GM18907 (cell line): ENCODE measurements around the gene EHMT1.
"Not testable (repeated sequence)": the region's sequence is repeated elsewhere in the genome, so short reads cannot be mapped to it uniquely, and the experiment has no call there.

Experiments
- ATAC-seq: cut with Tn5 transposase; IDR thresholded peaks from one replicate; pipeline ENCODE4 v1.9.1; 2021; ENCODE audit warnings: mild to moderate bottlenecking, moderate library complexity; ENCODE audit not compliant: unreplicated experiment

The EHMT1 gene

DNA sequence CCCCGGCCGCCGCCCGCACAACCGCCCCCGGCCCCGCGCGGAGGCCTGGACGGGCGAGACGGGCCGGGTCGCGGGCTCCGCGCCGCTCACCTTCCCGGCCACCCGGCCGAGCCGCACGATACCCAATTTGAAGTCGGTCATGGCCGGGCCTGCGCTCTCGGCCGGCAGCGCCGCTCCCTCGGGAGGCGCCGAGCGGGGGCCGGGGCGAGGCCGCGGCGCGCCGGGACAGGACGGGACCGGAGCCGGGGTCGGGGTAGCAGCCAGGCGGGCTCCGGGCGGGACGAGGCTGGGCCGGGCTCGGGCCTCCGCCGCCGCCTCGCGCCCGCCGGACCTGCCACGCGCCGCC is 28.7 kb upstream of the EHMT1 start:
- ATAC-seq, result no peak

DNA sequence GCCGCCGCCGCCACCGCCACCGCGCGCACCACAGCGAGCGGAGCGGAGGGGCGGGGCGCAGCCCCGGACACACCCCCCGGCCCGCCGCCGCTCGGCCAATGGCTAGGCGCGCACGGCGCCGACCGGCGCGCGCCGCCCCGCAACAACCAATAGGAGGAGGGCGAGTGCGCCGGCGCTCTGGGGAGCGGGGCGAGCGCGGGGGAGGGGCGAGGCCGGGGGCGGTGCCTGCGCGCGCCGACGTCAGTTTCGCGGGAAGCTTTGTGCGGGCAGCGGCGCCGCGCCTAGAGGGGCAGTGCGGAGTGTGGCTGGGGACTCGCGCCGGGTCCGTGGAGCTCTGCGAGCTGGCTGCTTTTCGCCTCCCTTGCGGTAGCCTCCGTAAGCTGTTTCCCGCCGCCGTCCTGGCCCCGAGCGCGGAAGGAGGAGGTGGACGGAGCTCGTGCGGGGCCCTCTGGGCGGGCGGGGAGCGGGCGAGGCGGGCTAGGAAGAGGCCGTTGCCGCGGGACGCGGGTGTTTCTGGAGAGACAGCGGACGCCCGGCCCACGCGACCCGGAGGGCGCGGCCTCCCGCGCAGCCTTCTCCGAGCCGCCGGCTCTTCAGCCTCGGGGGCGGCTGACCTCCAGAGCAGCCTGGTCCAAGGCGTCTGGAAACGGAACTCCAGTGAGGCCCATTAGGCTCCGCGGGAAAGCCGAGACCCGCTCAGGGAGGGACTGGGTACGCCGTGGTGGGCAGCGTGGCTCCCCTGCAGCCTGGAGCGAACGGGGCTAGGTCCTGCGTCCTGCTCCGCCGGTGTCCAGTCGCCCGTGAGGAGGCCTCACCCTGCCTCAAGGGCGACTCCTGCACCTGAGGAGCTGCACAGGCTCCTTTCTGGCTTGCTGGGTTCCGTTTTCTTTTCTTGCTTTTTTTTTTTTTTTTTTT is 28.1 kb upstream of the EHMT1 start, which contains the start of gene ZMYND19:
Gene ZMYND19, minus strand, starts transcription at position 44 of the 915 bp plus-strand sequence. CDS start 249 bp downstream, outside the sequence.
- peak; percentile 79 for ATAC-seq

DNA sequence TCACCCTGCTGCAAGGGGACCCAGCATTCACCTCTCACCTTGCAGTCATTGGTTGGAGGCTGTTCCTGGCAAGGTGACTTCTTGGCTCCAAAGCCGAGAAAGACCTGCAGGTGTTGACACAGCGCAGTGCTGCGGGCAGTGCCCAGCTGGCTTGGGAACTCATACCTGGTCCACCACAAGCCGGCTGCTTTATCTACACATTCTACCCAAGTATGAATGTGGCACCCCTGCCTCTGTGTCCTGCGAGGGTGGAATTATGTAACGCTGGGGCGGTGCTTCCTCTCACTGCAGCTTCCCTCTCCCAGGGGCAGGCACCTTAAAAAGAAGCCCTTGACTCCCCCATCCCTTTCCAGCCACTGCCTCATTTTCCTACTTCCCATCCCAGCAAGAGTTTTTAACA is 26.0 kb upstream of the EHMT1 start:
- no peak for ATAC-seq

DNA sequence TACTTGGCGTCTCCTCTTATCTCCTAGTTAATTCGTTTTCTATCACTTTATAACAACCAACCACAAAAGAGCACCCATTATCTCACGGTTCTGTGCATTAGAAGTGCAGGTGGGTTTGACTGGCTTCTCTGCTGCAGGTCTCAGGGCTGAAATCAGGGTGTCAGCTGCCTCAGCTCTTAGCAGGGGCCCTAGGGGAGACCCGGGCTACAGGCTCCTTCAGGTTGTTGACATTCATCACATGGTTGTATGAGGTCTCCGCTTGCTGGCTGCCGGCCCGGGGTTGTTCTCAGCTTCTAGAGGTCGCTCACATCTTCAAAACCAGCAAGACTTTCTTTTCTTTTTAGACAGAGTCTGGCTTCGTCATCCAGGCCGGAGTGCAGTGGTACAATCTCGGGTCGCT is 25.6 kb upstream of the EHMT1 start:
- ATAC-seq, result no peak

DNA sequence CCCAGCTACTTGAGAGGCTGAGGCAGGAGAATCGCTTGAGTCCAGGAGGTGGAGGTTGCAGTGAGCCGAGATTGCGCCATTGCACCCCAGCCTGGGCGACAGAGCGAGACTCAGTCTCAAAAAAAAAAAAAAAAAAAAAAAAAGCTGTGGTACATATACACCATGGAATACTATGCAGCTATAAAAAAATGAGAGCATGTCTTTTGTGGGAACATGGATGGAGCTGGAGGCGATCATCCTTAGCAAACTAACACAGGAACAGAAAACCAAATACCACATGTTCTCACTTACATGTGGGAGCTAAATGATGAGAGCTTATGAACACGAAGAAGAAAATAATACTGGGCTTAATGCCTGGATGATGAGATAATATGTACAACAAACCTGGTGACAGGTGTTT is 22.2 kb upstream of the EHMT1 start:
- ATAC-seq, result not testable (repeated sequence)

DNA sequence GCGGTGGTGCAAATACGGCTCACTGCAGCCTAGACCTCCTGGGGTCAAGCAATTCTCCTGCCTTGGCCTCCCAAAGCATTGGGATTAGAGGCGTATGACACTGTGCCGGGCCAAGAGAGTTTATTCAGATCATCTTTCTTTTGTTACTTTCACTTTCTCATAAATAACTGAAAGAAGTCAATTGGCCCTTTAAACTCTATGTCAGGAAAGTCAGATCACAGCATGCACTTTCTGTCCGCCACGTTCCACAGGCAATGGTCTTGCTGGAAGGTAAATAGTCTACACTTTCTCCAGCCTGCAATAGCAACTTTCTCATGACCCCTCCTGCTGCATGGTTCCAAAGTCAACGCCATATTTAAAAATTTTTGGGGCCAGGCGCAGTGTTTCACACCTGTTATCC is 19.9 kb upstream of the EHMT1 start:
- no peak for ATAC-seq

DNA sequence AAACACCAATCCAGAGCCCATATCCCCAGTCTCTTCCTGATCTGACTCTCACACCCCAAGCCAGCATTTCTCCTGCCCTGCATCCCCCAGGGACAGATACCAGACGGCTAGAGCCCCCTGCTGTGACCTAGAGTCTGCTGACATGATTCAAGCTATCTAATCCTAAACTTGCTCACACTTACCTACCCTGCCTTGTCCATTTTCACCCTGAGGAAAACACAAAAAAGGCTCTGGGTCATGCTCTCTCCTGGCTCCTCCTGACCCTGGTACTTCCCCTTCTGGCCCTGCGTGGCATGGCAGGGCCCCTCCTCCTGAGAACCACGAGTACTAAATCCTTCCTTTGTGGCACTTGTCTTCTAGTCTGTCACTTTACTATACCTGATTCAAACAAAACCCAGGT is 16.1 kb upstream of the EHMT1 start:
- ATAC-seq, result no peak

DNA sequence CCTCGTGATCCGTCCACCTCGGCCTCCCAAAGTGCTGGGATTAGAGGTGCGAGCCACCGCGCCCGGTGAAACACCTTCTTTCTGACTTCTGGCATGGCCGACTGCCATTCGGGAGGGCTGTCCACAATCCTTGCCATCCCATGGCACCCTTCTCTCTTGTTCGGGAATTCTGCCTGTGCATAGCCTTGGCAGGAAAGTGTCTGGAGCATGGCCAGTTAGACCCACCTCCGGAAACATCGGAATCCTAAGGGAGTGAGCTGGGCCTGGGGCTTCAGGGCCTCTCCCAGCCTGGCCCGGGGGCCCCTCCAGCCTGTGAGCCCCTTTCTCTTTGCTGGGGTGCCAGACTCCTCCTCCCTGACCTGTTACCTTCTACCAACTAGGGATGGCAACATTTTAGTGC is 14.9 kb upstream of the EHMT1 start:
- ATAC-seq, result no peak

DNA sequence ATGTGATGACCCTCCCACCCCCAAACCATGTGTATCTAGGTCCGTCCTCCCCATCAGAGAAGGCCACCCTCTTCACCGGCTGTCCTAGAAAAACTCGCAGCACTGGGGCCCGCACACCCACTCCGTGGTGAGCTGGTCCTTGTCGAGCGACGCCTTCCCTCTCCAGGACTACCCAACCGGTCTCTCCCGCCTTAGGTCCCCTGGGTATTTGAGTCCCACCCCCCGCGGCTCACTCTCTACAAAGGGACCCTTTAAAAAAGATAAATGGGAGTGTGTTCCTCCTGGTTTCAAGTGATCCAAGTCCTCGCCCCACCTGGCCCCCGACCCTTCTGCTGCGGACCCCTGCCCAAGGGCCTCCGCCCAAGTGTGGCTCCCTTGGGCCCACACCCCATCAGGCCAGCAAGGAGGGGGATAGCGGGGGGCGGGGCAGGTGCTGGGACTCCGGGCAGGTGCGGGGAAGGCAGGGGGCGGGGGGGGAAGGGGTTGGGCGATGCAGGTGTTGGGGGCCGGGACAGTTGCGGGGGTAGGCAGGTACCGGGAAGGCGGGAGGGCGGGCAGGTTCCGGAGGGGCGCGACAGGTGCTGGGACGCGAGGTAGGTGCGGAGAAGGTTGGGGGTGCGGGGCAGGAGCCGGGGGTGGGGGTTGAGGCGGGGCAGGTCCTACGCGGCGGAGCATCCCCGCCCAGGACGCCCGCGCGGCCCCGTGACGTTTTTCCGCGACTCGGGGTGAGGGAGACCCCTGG is 14.3 kb upstream of the EHMT1 start:
- no peak for ATAC-seq

DNA sequence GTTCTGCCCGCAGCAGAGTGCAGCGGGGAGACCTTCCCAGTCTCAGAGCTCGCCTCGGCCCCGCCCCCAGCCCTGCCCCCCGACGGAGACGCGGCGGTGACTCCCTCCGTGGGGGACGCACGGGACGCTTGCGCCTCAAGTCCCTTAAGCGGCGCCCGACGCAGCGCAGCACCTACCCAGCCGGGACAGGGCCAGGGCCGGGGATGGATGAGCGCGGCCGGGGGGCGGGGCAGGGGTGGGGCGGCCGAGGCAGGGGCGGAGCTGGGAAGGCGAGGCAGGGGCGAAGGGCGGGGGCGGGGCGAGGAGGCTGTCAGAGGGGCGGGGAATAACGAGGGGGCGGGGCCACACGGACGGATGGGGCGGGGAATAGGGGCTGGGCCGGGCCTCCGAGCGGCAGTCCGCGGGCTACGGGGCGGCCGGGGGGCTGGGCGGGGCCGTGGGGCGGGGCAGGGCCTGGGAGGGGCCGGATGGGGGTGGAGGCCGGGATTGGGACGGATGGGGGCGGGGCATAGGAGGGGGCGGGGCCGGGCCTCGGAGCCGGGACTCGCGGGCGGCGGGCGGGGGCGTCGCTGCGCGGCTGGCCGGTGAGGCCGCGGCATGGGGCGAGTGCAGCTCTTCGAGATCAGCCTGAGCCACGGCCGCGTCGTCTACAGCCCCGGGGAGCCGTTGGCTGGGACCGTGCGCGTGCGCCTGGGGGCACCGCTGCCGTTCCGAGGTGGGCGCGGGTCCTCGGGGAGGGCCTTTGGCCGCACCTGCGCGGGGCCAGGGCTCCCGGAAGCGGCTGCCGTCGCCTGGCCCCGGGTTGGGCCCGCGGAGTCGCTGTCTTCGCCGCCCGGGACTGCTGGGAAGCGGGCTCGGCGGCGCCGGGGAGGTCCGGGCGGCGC is 13.4 kb upstream of the EHMT1 start, which contains the start of gene ARRDC1:
Gene ARRDC1, plus strand, starts transcription at position 566 of the 884 bp plus-strand sequence. Its CDS starts 32 bp downstream, at position 598.
- ATAC-seq, result peak; percentile 66

DNA sequence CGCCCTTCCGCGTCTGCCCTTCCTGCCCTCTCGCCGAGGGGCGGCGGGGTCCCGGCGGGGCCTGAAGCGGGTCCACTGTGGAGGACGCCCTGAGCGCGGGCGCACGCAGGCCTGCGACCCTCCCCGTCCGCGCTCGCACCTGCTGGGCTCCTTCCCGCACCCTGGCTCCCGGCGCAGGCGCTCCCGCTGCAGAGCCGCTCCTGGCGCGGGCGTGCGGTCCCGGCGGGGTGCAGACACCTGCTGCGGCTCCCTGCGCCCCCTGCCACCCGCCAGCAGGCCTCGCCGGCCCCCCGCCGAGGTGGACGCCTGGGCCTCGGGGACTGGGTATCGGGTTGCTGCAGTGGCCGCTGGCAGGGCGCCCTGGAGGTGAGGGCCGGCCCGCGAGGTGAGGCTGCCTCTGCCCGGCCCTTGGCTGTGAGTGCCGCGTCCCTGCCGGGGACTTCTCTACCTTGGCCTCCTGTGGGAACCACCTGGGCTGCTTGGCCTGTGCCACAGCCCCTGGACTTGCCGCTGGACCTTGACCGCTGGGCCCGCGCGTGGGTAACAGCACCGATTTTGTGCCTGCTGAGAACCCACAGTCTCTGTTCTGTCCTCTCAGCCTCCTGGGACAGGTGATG is 12.7 kb upstream of the EHMT1 start:
- ATAC-seq, result peak; percentile 18

DNA sequence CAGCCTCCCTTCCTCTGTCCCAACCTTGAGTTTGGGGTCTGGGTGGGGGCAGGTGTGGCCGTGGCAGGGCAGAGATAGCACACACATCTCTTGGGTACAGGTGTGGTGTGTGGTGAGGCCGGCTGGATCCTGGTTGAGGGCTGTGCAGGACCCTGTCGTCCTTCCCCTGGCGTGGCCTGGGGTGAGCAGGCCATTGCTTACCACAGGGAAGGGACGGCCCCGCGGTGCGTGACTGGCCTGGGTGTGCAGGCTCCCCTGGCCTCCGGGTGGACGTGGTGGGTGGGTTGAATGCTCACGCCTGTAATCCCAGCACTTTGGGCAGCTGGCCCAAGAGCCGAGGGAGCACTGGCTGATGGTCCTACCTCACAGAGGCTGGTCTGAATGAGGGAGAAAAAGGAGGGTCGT is 12.1 kb upstream of the EHMT1 start:
- ATAC-seq, result no peak

DNA sequence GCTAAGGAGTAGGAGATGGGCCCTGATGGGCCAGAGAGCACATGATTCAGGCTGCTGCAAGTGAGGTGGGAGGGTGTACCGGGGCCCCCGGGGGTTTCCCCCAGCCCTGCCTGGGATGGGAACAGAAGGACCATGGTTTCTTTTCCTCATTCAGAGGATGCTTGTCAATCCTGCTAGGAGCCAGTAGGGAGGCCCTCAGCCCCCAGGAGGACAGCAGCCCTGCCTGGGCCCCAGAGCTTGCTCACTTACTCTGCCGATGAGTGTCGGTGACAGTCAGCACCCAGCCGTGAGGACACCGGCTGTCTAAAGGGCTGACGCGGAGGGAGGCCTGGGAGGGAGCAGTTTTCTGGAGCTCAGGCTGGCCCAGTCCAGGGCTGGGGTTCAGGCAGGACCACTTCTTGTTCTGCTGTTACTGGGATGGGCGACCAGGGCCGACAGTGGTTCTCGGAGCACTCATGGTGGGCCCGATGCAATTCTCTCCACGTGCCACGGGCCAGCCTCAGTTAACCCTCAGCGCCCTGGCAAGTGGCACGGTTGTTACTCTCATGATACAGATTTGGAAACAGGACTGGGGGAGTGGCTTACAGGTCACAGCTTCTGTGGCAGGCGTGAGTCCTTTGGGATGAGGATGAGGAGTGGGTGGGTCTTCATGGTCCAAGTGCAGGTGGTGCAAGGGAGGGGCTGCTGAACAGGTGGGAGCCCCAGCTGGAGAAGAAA is 11.5 kb upstream of the EHMT1 start:
- no peak for ATAC-seq

DNA sequence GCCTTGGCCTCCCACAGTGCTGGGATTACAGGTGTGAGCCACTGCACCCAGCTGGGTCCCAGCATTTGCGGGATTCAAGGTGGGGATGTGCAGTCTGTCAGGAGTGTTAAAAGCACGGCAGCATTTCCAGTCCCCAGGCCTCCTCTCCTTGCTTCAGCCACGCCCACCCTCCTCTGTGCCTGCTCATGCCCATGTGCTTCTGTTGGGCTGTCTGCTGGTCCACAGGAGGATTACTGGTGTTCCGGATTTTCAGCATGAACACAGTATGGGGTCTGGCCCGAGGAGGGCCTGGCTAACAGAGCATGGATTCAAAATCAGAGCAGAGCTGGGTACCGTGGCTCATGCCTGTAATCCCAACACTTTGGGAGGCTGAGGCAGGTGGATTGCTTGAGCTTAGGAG is 7.9 kb upstream of the EHMT1 start:
- ATAC-seq, result no peak

DNA sequence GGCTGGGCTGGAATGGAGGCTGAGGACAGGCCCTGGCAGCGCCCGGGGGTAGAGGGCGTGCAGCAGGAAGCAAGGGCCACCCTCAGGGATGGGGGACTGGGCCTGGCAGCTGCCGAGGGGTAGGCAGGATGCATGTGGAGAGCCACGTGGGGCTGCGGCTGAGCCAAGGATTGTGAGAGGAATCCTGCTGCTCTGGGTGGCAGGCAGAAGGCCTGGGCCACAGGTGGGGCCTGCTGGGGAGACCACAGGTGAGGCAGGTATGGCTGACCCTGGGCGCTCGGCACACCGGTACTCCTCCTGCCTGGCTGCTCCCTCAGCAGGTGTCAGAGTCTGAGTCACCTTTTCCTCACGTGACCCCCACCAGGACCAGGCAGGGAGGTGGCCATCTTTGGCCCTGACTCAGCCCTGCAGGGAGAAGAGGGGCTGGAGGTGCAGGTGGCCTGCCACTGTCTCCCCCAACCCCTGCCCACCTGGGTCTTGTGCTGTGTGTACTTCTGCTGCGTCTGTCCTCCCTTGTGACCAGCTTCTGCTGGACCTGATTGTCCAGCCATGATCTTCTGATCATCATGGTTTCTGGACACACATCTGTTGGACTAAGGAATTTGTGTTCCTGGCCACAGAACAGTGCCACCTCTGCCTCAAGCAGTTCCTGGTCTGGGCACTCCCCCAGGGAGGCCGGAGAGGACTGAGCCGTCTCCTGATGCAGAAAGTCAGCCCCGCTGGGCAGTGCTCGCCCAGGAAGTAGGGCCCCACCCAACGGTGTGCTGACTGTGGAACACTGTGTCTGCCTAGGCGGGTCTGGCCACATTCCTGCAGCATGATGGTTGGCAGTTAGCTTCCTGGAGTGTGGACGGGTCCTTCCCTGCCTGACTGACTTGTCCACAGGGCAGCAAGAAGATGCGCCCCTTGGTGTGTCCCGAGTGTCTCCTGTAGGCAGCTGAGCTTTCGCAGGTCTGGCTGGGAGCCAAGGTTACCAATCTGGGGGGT is 6.9 kb upstream of the EHMT1 start:
- no peak for ATAC-seq

DNA sequence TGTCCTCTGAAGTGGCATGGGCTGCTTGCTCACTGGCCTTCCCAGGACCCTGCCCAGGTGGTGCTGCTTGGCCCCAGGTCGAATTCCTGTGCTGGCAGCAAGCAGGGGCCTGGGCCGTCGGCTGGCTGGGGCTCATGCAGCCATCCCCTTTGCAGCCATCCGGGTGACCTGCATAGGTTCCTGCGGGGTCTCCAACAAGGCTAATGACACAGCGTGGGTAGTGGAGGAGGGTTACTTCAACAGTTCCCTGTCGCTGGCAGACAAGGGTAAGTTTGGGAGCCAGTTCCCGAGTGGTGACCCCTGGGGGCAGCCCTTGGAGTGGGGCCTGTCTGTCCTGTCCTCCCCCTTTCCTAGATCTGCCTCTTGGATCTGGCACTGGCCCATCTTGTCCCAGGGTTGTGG is 6.1 kb upstream of the EHMT1 start:
- no peak for ATAC-seq

DNA sequence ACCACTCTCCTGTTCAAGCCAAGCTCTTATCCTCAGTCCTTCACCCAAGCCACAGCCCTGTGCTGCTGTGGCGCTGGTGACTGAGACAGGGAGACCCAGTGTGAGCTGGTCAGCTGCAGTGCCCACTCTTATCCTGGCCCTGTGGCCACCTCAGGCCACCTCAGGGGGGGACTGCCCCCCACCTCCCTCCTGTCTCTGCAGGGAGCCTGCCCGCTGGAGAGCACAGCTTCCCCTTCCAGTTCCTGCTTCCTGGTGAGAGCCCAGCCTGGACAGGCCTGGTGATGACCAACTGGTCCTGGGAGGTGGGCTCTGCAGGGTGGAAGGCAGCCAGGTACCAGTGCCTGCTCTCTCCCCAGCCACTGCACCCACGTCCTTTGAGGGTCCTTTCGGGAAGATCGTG is 5.5 kb upstream of the EHMT1 start:
- ATAC-seq, result no peak

DNA sequence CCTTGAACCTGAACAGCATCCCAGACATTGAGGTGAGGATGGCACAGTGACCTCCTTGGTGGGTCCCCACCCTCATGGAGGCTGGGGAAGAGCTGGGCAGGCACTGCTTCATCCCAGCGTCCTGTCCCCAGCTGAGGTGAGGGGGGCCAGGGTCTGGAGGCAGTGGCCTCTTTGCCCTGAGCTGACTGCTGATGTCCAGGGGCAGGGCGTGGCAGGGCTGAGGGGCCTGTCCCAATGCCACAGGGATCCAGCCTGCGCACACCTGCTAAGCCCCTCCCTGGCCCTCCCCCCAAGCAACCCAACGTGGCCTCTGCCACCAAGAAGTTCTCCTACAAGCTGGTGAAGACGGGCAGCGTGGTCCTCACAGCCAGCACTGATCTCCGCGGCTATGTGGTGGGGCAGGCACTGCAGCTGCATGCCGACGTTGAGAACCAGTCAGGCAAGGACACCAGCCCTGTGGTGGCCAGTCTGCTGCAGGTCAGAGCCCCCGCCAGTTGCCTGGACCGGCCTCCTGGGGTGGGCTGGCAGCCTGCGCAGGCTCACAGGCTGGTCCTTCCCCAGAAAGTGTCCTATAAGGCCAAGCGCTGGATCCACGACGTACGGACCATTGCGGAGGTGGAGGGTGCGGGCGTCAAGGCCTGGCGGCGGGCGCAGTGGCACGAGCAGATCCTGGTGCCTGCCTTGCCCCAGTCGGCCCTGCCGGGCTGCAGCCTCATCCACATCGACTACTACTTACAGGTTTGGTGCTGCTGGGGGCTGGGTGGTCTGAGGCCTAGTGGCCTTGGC is 4.9 kb upstream of the EHMT1 start:
- ATAC-seq, result no peak
